ENCODE results near the gene TNS1.

Gene TNS1

DNA sequence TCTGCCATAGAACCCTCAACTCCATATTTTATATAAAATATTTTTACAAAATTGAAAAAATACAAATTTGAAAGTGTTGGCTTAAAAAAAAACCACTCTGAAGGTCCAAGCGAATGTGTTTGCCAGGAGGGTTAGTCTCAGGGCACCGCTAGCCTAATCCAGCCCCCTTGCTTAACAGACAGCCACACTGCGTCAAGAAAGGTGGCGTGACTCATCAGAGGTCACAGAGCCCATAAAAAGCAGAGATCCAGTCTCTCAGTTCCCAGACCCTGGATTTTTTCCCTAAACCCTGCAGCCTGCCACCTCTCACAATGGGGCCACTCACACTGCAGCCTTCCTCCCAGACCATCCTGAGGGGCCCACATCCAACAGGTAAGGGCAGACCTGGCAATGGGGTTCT lies 3.9 kb upstream of the TNS1 start:
- H3K27ac ChIP-seq = no peak overlapping the region
- TF ChIP-seq, protein P1, sequence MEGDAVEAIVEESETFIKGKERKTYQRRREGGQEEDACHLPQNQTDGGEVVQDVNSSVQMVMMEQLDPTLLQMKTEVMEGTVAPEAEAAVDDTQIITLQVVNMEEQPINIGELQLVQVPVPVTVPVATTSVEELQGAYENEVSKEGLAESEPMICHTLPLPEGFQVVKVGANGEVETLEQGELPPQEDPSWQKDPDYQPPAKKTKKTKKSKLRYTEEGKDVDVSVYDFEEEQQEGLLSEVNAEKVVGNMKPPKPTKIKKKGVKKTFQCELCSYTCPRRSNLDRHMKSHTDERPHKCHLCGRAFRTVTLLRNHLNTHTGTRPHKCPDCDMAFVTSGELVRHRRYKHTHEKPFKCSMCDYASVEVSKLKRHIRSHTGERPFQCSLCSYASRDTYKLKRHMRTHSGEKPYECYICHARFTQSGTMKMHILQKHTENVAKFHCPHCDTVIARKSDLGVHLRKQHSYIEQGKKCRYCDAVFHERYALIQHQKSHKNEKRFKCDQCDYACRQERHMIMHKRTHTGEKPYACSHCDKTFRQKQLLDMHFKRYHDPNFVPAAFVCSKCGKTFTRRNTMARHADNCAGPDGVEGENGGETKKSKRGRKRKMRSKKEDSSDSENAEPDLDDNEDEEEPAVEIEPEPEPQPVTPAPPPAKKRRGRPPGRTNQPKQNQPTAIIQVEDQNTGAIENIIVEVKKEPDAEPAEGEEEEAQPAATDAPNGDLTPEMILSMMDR (IDR thresholded peaks at IDR 0.05) = no peak
- no peak overlapping the region for H3K4me3 ChIP-seq (ENCODE audit: low read depth in 1 of 2, low read length in 1 of 2)
- no peaks in the 10 kb centered on the region for H3K9me3 ChIP-seq
- peaks cover 41% of the 10 kb centered on the region for H3K27me3 ChIP-seq
- H3K36me3 ChIP-seq = no peaks in the 10 kb centered on the region
- peaks cover 26 to 41% of the 10 kb centered on the region in 2 experiments for H3K4me1 ChIP-seq (ENCODE audit: control insufficient read depth in 1 of 2, insufficient read depth in 1 of 2, low read depth in 1 of 2, low read length in 1 of 2)

DNA sequence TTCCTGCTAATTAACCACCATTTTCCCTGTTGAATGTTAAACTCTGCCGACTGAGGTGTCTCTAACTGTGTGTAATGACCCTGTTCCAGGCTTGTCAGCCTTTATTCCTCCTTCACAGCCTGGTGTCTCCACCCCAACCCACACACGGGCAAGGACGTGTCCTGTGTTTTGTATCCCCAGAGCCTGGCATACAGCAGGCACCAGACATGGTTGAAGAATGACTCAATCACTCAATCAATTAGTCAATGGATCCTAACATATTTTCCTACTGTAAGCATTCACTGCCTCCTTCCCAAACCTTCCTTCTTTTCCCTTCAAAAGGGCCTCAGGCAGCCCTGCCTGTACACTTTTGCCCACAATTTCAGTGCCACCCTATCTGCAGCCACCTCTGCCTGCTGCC lies 2.7 kb upstream of the TNS1 start:
- peaks cover 34 to 47% of the 10 kb centered on the region in 2 experiments for H3K4me1 ChIP-seq (ENCODE audit: control insufficient read depth in 1 of 2, insufficient read depth in 1 of 2, low read depth in 1 of 2, low read length in 1 of 2)
- no peak overlapping the region for H3K4me3 ChIP-seq (ENCODE audit: low read depth in 1 of 2, low read length in 1 of 2)
- TF ChIP-seq, protein P1 (IDR thresholded peaks at IDR 0.05) = no peak
- H3K27ac ChIP-seq = no peak overlapping the region
- no peaks in the 10 kb centered on the region for H3K36me3 ChIP-seq
- peaks cover 29% of the 10 kb centered on the region for H3K27me3 ChIP-seq
- H3K9me3 ChIP-seq = no peaks in the 10 kb centered on the region

DNA sequence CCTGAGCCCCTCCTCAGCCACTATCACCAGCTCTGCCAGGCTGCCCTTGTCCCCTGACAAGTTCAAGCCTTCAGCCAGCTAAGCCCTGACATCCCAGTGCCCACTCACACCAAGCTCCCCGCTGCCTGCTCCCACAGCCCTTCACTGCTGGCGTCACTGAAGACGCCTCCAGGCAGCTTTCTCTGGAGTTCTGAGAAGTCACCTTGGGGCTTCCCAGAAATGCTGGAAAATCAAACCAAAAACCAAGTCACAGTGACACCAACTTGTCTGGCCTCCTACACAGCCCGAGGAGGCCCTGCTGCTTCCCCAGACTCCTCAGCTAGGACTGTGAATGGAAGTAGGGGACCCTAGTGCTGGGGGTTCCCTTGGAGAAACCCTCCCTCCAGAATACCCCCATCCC lies 2.2 kb upstream of the TNS1 start:
- TF ChIP-seq, protein P1 (IDR thresholded peaks at IDR 0.05) = no peak
- no peak overlapping the region for H3K4me3 ChIP-seq (ENCODE audit: low read depth in 1 of 2, low read length in 1 of 2)
- H3K36me3 ChIP-seq = no peaks in the 10 kb centered on the region
- no peaks in the 10 kb centered on the region for H3K9me3 ChIP-seq
- H3K27me3 ChIP-seq = peaks cover 24% of the 10 kb centered on the region
- no peak overlapping the region for H3K27ac ChIP-seq
- peaks cover 35 to 47% of the 10 kb centered on the region in 2 experiments for H3K4me1 ChIP-seq (ENCODE audit: control insufficient read depth in 1 of 2, insufficient read depth in 1 of 2, low read depth in 1 of 2, low read length in 1 of 2)

DNA sequence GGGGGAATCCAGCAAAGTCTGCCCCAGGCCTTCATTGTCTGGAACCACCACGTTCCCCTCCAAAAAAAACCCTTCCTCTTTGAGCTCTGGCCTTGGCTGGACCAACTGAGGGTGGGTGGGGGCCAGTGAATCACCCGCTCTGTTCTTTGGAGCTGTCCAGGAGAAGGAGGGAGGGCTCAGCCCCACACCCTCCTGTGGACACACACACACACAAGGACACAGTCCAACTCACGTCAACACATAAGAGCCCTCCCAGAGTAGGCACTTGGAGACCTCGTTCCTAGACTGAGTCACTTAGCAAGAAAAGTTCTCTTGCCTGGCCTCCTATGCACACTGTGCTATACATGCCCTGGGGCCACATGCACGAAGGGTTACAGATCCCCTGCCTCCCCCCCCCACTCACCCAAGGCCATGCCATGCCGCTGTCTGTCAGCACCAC lies 1.2 kb upstream of the TNS1 start:
- H3K4me1 ChIP-seq (ENCODE audit: control insufficient read depth in 1 of 2, insufficient read depth in 1 of 2, low read depth in 1 of 2, low read length in 1 of 2) = peaks cover 40 to 49% of the 10 kb centered on the region in 2 experiments
- no peak overlapping the region for H3K27ac ChIP-seq
- H3K9me3 ChIP-seq = no peaks in the 10 kb centered on the region
- no peaks in the 10 kb centered on the region for H3K36me3 ChIP-seq
- TF ChIP-seq, protein P1 (IDR thresholded peaks at IDR 0.05) = no peak
- H3K4me3 ChIP-seq (ENCODE audit: low read depth in 1 of 2, low read length in 1 of 2) = no peak overlapping the region
- peaks cover 14% of the 10 kb centered on the region for H3K27me3 ChIP-seq

DNA sequence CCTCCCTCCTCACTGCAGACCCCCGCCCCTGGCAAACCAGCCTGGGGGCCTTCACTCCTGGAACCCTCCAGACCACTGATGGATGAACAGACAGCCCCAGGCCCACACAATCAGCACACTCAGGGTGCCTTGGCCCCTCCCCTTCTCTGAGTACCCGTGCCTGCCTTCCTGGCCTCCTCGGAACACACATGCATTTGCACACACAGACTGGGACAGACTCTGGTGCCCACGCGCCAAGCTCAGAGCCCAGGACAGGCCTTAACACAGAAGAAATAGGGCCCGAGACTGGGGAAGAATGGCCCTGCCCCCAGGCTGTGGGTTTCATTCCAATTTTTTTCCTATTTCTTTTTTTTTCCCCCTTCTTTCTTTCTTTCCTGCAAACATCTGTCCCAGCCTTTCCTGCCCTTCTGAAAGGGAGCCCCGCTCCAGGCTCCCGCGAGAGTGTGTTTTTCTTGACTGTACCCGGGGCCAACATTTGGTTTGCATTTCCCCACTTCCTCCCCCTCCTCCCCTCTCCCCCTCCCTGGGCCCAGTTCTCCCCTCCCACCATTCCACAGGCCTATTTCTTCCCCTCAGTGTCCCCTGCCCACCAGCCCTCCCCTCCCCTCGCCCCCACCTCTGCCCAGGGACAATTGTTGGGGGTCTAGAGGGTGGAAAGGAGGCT lies 618 bp upstream of the TNS1 start:
- H3K36me3 ChIP-seq = no peaks in the 10 kb centered on the region
- no peaks in the 10 kb centered on the region for H3K9me3 ChIP-seq
- peaks cover 41 to 50% of the 10 kb centered on the region in 2 experiments for H3K4me1 ChIP-seq (ENCODE audit: control insufficient read depth in 1 of 2, insufficient read depth in 1 of 2, low read depth in 1 of 2, low read length in 1 of 2)
- no peak overlapping the region for H3K4me3 ChIP-seq (ENCODE audit: low read depth in 1 of 2, low read length in 1 of 2)
- H3K27ac ChIP-seq = no peak overlapping the region
- TF ChIP-seq, protein P1 (IDR thresholded peaks at IDR 0.05) = no peak
- peaks cover 8% of the 10 kb centered on the region for H3K27me3 ChIP-seq

Measured in neutrophil (primary cell).